GM12874 (cell line): ENCODE results near the gene ANKLE1.

Experiments used
- CTCF ChIP-seq: IDR thresholded peaks from 2 replicates; pipeline ENCODE4 v1.5.1; 2011; ENCODE audit warnings: low read depth, mild to moderate bottlenecking, control low read depth, low read length, moderate library complexity; ENCODE audit not compliant: insufficient read depth

The ANKLE1 gene

GRCh38 chr19:17303940-17304267, 22.2 kb downstream of the ANKLE1 start:
- no peak for TF ChIP-seq CTCF

- no peak for TF ChIP-seq CTCF
Measured at GRCh38 chr19:17304386-17305215, 22.9 kb downstream of the ANKLE1 start.

GRCh38 chr19:17305216-17305516, 23.5 kb downstream of the ANKLE1 start:
- TF ChIP-seq CTCF: no peak

GRCh38 chr19:17305517-17306284, 24.0 kb downstream of the ANKLE1 start, which contains the start of gene MRPL34:
Gene MRPL34 (plus strand): TSS chr19:17305872. CDS start chr19:17305893, 21 bp downstream.
- peak; percentile 87 for TF ChIP-seq CTCF

- no peak for TF ChIP-seq CTCF
Measured at GRCh38 chr19:17306285-17306714, 24.6 kb downstream of the ANKLE1 start.

- TF ChIP-seq CTCF: no peak
Measured at GRCh38 chr19:17307876-17308377, 26.2 kb downstream of the ANKLE1 start.

- TF ChIP-seq CTCF: no peak
Measured at GRCh38 chr19:17309198-17309964, 27.7 kb downstream of the ANKLE1 start, which contains the start of gene DDA1. Gene DDA1 (plus strand): TSS chr19:17309563. CDS start chr19:17309655, 92 bp downstream.
